HepG2 (cell line): ENCODE results near the gene MYO10.

ENCODE experiments used
- BCL3 ChIP-seq: sonication (generic); formaldehyde crosslinking; IDR thresholded peaks from 2 replicates; pipeline ENCODE4 v1.5.1; 2020; ENCODE audit warnings: mild to moderate bottlenecking, missing genetic modification reagents, moderate library complexity
- DNMT1 ChIP-seq: sonication (generic); formaldehyde crosslinking; IDR thresholded peaks from 2 replicates; pipeline ENCODE4 v1.5.1; 2020; ENCODE audit warnings: mild to moderate bottlenecking, missing genetic modification reagents
- EZH2 ChIP-seq: conservative IDR thresholded peaks from 2 replicates; pipeline ENCODE4 v1.6.1; 2012; ENCODE audit warnings: mild to moderate bottlenecking, low read depth, low read length, moderate library complexity
- NR2F6 ChIP-seq, 2 experiments: IDR thresholded peaks; 2 replicates each; pipeline ENCODE4 v1.6.1; 2016; ENCODE audit warnings: antibody characterized with exemption in 1 of 2, mild to moderate bottlenecking in 1 of 2
- RNF2 ChIP-seq: fragments of 450-650 bp; conservative IDR thresholded peaks from 2 replicates; pipeline ENCODE4 v1.6.1; 2016; ENCODE audit warnings: low read depth
- USF2 ChIP-seq, 2 experiments: sonication (generic) in 1 of 2; formaldehyde crosslinking in 1 of 2; IDR thresholded peaks; 2 replicates each; pipeline versions ENCODE4 v1.5.1 to v1.6.1; 2011 to 2020; ENCODE audit warnings: borderline replicate concordance in 1 of 2, low read depth in 1 of 2, low read length in 1 of 2, mild to moderate bottlenecking in 1 of 2, missing genetic modification reagents in 1 of 2, moderate library complexity in 1 of 2
- TF ChIP-seq, protein P1 (sequence below): sonication (generic); formaldehyde crosslinking; IDR thresholded peaks from 2 replicates; pipeline ENCODE4 v1.5.0; 2020; ENCODE audit warnings: mild to moderate bottlenecking, missing genetic modification reagents, moderate library complexity

- TF ChIP-seq NR2F6 (IDR thresholded peaks at IDR 0.05), result no peak
- no peak for TF ChIP-seq NR2F6 (CRISPR knock-in tag; IDR thresholded peaks at IDR 0.05)
- TF ChIP-seq RNF2, result no peak
- TF ChIP-seq EZH2, result no peak
- TF ChIP-seq, protein P1, sequence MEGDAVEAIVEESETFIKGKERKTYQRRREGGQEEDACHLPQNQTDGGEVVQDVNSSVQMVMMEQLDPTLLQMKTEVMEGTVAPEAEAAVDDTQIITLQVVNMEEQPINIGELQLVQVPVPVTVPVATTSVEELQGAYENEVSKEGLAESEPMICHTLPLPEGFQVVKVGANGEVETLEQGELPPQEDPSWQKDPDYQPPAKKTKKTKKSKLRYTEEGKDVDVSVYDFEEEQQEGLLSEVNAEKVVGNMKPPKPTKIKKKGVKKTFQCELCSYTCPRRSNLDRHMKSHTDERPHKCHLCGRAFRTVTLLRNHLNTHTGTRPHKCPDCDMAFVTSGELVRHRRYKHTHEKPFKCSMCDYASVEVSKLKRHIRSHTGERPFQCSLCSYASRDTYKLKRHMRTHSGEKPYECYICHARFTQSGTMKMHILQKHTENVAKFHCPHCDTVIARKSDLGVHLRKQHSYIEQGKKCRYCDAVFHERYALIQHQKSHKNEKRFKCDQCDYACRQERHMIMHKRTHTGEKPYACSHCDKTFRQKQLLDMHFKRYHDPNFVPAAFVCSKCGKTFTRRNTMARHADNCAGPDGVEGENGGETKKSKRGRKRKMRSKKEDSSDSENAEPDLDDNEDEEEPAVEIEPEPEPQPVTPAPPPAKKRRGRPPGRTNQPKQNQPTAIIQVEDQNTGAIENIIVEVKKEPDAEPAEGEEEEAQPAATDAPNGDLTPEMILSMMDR (CRISPR knock-in tag), result no peak
- no peak for TF ChIP-seq USF2 (IDR thresholded peaks at IDR 0.05; ENCODE audit: low read depth, low read length)
- no peak for TF ChIP-seq USF2 (CRISPR knock-in tag; IDR thresholded peaks at IDR 0.05; ENCODE audit: borderline replicate concordance)
- no peak for TF ChIP-seq DNMT1 (CRISPR knock-in tag)
- TF ChIP-seq BCL3, result no peak
Measured at GRCh38 chr5:16695779-16696178, 240.3 kb downstream of the MYO10 start.
